GM19035 (cell line): ENCODE results near the gene BUD13.
"Not testable (repeated sequence)": the region's sequence is repeated elsewhere in the genome, so short reads cannot be mapped to it uniquely, and the experiment has no call there.

Experiments used
- ATAC-seq: cut with Tn5 transposase; IDR thresholded peaks from one replicate; pipeline ENCODE4 v1.9.1; 2021; ENCODE audit not compliant: unreplicated experiment

BUD13 gene, protein sequence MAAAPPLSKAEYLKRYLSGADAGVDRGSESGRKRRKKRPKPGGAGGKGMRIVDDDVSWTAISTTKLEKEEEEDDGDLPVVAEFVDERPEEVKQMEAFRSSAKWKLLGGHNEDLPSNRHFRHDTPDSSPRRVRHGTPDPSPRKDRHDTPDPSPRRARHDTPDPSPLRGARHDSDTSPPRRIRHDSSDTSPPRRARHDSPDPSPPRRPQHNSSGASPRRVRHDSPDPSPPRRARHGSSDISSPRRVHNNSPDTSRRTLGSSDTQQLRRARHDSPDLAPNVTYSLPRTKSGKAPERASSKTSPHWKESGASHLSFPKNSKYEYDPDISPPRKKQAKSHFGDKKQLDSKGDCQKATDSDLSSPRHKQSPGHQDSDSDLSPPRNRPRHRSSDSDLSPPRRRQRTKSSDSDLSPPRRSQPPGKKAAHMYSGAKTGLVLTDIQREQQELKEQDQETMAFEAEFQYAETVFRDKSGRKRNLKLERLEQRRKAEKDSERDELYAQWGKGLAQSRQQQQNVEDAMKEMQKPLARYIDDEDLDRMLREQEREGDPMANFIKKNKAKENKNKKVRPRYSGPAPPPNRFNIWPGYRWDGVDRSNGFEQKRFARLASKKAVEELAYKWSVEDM

DNA sequence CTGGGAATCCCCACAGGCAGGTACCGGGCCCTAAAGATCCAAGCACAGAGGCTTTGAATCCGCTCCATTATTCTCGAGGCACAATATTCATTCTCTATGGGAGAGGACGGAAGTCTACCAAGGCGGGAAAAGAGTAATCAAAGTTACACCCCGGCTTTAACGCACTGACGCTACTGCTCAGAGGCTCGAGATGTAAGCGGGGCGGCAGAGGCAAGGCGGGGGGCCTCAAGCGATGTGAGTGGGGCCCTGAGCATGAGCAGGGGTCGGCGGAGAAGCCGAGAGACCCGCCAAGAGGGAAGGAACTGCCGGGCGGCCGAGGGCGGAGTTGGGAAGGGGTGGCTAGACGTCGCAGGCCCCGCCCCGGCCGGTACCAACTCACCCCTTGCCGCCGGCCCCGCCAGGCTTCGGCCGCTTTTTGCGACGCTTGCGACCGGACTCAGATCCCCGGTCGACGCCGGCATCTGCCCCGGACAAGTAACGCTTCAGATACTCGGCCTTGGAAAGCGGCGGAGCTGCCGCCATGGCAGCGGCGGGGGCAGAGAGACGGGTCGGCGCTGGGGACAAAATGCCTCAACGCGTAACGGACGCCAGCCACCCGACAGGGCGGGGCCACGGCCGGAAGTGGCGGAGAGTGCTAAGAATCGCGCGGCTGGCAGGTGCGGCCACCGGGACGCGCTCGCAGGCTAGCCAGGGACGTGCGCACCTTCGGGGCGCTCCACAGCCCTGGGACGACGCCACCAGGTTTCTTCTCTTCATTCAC lies at the start of gene BUD13:
TSS of gene BUD13 (minus strand) at position 545 of the 760 bp plus-strand sequence. CDS start at position 522, 23 bp downstream.
- peak; percentile 91 for ATAC-seq

- no peak for ATAC-seq
These were observed 49.8 kb upstream of the BUD13 start for GRCh38 chr11:116822575-116822974.

GRCh38 chr11:116821050-116821918 lies 48.5 kb upstream of the BUD13 start:
- ATAC-seq, result no peak

DNA sequence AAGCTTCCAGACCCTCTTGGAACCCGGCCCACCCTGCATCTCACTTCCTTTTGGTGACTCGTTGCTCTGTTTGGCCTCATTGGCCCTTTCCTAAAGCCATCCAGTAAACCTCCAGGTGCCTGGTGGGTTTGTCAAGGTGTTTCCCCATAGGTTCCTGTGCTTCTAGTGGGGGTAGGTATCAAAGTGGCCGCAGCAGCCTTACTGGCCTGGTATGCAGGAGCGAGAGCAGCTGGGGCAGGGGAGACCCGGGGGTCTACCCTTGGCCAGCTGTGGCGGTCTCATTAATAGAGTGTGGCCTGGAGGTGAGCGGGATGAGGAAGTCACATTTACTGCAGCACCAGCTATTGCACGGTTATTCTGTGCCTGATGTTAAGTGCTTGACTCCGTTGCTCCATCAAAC lies 46.3 kb upstream of the BUD13 start:
- ATAC-seq, result no peak

DNA sequence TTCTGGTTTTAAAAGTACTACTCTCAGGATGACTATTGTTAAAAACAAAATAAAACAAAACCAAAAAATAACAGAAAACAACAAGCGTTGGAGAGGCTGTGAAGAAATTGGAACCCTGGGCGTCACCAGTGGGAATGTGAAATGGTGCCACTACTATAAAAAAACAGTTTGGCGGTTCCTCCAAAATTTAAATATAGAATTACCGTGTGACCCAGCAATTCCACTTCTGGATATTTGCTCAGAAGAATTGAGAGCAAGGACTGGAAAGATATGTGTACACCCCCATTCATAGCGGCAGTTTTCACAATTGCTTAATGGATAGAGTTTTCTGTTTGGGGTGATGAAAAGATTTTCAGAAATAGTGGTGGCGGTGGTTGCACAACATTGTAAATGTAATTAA lies 41.7 kb upstream of the BUD13 start:
- ATAC-seq, result no peak

GRCh38 chr11:116813781-116814471 lies 41.1 kb upstream of the BUD13 start:
- ATAC-seq, result no peak

- ATAC-seq, result no peak
These were observed 40.4 kb upstream of the BUD13 start for GRCh38 chr11:116813170-116813569.

DNA sequence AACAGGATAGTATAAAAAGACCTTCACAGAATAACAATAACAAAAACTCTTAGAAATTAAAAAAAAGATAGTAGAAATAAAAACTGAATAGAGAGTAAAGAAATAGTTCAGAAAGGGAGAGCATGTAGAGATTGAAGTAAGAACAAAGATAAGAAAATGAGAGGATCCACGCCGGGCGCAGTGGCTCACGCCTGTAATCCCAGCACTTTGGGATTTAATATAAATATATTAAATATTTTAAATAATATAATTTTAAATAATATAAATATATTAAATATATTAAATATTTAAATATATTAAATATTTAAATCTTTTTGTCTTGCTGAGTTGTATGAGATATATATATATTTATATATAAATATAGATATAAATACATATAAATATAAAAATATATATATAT lies 39.3 kb upstream of the BUD13 start:
- ATAC-seq, result no peak

- ATAC-seq, result no peak
These were observed 38.4 kb upstream of the BUD13 start for GRCh38 chr11:116811194-116811593.

GRCh38 chr11:116808262-116809175 lies 35.7 kb upstream of the BUD13 start:
- ATAC-seq, result no peak

DNA sequence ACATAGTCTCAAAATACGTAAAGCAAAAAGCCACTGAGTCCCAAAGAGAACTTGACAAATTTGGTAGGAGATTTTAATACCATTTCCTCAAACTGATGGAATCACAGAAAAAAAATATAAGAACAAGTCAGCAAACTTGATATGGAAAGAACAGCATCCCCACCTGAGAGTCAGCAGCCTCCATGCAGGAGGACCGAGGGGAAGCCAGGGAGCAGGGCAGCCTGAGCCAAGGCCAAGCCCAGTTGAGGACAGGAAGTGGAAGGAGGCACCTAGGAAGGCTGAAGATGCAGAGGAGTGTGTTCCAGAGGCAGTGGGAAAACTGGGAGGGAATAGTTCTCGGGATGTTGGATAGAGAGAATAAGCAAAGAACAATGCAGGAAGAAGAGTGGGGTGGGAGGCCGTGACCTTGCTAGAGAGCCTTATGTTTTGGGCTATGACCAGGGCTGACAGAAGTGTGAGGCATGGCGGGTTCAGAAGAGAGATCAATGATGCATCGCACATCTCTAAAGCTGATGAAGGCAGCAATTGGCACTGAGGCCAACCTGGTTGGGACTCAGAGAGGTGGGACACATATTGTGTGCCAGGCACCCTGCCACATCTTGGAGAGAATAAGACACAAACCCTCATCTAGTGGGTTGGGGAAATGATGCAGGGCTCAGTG lies 34.9 kb upstream of the BUD13 start:
- no peak for ATAC-seq

GRCh38 chr11:116804001-116804400 lies 31.2 kb upstream of the BUD13 start:
- ATAC-seq, result no peak

GRCh38 chr11:116801662-116802061 lies 28.9 kb upstream of the BUD13 start:
- ATAC-seq, result not testable (repeated sequence)

DNA sequence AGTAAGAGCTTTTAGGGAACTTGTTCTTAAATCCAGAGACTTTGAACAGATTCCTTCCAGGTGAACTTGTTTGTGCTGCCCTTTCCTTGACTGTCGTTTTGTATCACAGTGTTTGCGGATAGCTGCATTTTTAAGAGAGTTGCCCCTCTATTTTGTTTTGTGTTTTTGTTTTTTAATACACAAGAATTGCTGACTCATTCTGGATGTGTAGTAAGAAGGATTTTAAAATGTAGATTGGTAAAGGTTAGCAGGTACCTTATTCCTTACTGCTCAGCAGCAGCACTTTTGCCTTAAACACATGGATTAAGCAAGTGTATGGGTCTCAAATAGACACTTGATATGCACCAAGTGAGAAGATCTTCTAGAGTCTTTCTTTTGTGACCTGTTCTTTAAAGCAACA lies 27.8 kb upstream of the BUD13 start:
- no peak for ATAC-seq

- ATAC-seq, result no peak
These were observed 25.6 kb upstream of the BUD13 start for GRCh38 chr11:116798368-116798767.

DNA sequence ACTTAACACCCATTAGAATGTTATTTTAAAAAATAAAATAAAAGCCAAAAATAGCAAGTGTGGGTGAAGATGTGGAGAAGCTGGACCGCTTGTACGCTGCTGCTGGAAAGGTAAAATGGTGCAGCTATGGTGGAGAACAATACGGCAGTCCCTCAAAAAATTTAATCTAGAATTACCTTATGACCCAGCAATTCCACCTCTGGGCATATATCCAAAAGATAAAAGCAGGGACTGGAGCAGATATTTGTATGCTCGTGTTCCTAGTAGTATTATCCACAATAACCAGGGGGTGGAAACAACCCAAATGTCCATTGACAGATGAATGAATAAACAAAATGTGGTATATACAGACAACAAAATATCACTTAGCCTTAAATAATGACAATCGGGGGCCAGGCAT lies 25.0 kb upstream of the BUD13 start:
- ATAC-seq, result no peak

- no peak for ATAC-seq
These were observed 23.8 kb upstream of the BUD13 start for GRCh38 chr11:116796548-116796947.

DNA sequence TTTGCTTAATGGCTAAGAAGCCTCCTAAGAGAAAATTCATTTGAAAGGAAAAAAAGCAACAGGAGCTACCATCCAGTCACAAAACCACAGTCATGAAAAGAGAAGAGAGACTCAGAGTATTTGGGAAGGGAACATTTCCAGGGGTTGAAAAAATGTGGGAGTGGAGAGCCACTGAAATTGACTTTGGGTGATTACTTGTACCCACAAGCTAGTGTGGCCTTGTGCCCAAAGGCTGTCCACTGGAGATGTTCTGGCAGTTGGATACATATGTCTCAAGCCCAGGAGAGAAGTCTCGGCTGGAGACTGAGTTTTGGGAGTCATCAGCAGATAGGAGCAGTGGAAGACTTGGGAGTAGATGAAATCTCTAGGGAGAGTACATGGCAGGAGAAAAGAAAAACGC lies 22.1 kb upstream of the BUD13 start:
- no peak for ATAC-seq

- no peak for ATAC-seq
These were observed 20.9 kb upstream of the BUD13 start for GRCh38 chr11:116793772-116794097.
